IPS-15b (cell line): Measurements from ENCODE around the gene MLF2.

Experiments used
- H3K27me3 ChIP-seq: one replicate; pipeline ENCODE4 v1.6.1; 2013; ENCODE audit warnings: low read length; ENCODE audit not compliant: control insufficient read depth, insufficient read depth
- H3K36me3 ChIP-seq: one replicate; pipeline ENCODE4 v1.6.1; 2013; ENCODE audit warnings: low read length; ENCODE audit not compliant: control insufficient read depth, insufficient read depth
- H3K4me1 ChIP-seq: one replicate; pipeline ENCODE4 v1.6.1; 2013; ENCODE audit warnings: mild to moderate bottlenecking, low read length; ENCODE audit not compliant: control insufficient read depth, insufficient read depth
- H3K4me3 ChIP-seq: one replicate; pipeline ENCODE4 v1.5.1; 2013; ENCODE audit warnings: low read depth, low read length
- H3K9ac ChIP-seq: one replicate; pipeline ENCODE4 v1.6.1; 2013; ENCODE audit warnings: low read depth, mild to moderate bottlenecking, low read length
- H3K9me3 ChIP-seq: one replicate; pipeline ENCODE4 v1.6.1; 2013; ENCODE audit warnings: mild to moderate bottlenecking, low read length; ENCODE audit not compliant: control insufficient read depth, insufficient read depth

MLF2 gene

GRCh38 chr12:6775185-6776174, 22.5 kb upstream of the MLF2 start:
- peaks cover 63% of the 10 kb centered on the region for H3K27me3 ChIP-seq
- H3K4me1 ChIP-seq: peaks cover 12% of the 10 kb centered on the region

GRCh38 chr12:6774499-6775062, 21.6 kb upstream of the MLF2 start:
- Histone ChIP-seq H3K9ac (no peak overlapping the region), H3K4me1 (peaks cover 12% of the 10 kb centered on the region), H3K4me3 (no peak overlapping the region), H3K9me3 (no peaks in the 10 kb centered on the region), H3K36me3 (peaks cover 12% of the 10 kb centered on the region), H3K27me3 (peaks cover 63% of the 10 kb centered on the region)

More at GRCh38 chr12:6775185-6776174, 22.5 kb upstream of the MLF2 start:
- no peaks in the 10 kb centered on the region for H3K9me3 ChIP-seq
- H3K4me3 ChIP-seq: no peak overlapping the region
- no peak overlapping the region for H3K9ac ChIP-seq
- peaks cover 5% of the 10 kb centered on the region for H3K36me3 ChIP-seq

- no peak overlapping the region for H3K9ac ChIP-seq
- H3K9me3 ChIP-seq: no peaks in the 10 kb centered on the region
- peak overlapping the region; percentile 53 for H3K4me3 ChIP-seq
- peaks cover 63% of the 10 kb centered on the region for H3K27me3 ChIP-seq
- H3K4me1 ChIP-seq: peaks cover 16% of the 10 kb centered on the region
- H3K36me3 ChIP-seq: peaks cover 14% of the 10 kb centered on the region
These were observed 20.8 kb upstream of the MLF2 start for GRCh38 chr12:6773590-6774351.

DNA sequence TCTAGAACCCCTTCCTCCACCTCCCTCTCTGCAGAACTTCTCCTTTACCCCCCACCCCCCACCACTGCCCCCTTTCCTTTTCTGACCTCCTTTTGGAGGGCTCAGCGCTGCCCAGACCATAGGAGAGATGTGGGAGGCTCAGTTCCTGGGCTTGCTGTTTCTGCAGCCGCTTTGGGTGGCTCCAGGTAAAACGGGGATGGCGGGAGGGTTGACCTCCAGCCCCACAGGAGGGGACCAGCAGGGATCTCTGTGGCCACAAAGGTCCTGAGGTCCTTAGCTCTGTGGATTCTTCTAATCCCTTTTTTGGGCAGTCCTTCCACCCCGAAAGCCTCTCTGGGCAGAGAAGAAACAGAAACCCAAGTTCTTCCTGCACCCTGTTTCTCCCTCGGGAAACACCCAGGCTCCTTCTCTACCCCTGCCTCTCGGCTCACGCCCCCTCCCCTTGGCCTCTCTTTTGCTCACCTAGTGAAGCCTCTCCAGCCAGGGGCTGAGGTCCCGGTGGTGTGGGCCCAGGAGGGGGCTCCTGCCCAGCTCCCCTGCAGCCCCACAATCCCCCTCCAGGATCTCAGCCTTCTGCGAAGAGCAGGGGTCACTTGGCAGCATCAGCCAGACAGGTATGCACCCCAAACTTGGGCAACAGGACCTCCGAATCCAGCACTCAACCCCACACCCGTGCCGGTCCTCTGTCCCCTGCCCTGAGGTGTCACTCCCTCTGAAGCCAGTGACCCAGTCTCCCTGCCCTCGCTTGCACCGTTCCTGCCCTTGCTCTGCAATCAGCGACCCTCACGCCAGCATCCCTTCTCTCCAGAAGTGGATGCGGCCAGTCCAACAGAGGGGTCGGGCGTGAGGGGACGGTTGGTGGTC, 20.0 kb upstream of the MLF2 start:
- Histone ChIP-seq H3K27me3 (peaks cover 58% of the 10 kb centered on the region), H3K4me1 (peaks cover 15% of the 10 kb centered on the region), H3K9me3 (no peaks in the 10 kb centered on the region), H3K4me3 (peak overlapping the region; percentile 53), H3K9ac (no peak overlapping the region), H3K36me3 (peaks cover 14% of the 10 kb centered on the region)

- no peak within 1 kb of the TSS for H3K9ac ChIP-seq
- peaks cover 15% of the 10 kb centered on the region for H3K4me1 ChIP-seq
- H3K27me3 ChIP-seq: peaks cover 57% of the 10 kb centered on the region
- H3K36me3 ChIP-seq: peaks cover 14% of the 10 kb centered on the region
- H3K4me3 ChIP-seq: peak within 1 kb of the TSS; percentile 53
- no peaks in the 10 kb centered on the region for H3K9me3 ChIP-seq
These were observed 19.4 kb upstream of the MLF2 start, which contains the start of gene LAG3 for GRCh38 chr12:6772331-6772695. LAG3 (plus strand) TSS chr12:6772520; CDS start chr12:6772853, 333 bp downstream.

- Histone ChIP-seq H3K36me3 (peaks cover 14% of the 10 kb centered on the region), H3K9ac (no peak overlapping the region), H3K27me3 (peaks cover 52% of the 10 kb centered on the region), H3K9me3 (no peaks in the 10 kb centered on the region), H3K4me3 (no peak overlapping the region), H3K4me1 (peaks cover 15% of the 10 kb centered on the region)
These were observed 18.8 kb upstream of the MLF2 start for GRCh38 chr12:6771509-6772330.

DNA sequence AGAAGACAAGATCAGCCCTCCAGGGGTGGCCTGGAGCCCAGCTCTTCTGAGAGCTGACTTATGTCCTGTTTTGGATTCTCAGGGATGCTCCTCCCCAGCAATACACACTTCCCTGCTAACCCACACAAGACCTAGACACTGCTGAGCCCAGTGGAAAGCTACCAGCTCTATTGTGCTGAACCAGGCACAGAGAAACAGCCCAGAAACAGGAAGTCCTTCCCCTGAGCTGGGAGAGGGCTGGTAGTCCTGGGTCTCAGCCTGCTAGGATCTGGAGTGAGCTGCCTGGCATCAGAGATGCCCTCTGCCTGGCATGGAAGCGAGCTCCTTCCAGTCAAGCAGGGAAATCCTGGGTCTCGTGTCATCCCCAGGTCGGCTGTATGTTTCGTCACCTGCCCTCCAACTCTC, 18.2 kb upstream of the MLF2 start:
- peaks cover 46% of the 10 kb centered on the region for H3K27me3 ChIP-seq
- no peak overlapping the region for H3K9ac ChIP-seq
- H3K36me3 ChIP-seq: peaks cover 14% of the 10 kb centered on the region
- peaks cover 15% of the 10 kb centered on the region for H3K4me1 ChIP-seq
- H3K4me3 ChIP-seq: no peak overlapping the region
- H3K9me3 ChIP-seq: no peaks in the 10 kb centered on the region

GRCh38 chr12:6770600-6770999, 17.7 kb upstream of the MLF2 start:
- Histone ChIP-seq H3K36me3 (peaks cover 14% of the 10 kb centered on the region), H3K9me3 (no peaks in the 10 kb centered on the region), H3K9ac (no peak overlapping the region), H3K4me3 (no peak overlapping the region), H3K27me3 (peaks cover 43% of the 10 kb centered on the region), H3K4me1 (peaks cover 15% of the 10 kb centered on the region)

DNA sequence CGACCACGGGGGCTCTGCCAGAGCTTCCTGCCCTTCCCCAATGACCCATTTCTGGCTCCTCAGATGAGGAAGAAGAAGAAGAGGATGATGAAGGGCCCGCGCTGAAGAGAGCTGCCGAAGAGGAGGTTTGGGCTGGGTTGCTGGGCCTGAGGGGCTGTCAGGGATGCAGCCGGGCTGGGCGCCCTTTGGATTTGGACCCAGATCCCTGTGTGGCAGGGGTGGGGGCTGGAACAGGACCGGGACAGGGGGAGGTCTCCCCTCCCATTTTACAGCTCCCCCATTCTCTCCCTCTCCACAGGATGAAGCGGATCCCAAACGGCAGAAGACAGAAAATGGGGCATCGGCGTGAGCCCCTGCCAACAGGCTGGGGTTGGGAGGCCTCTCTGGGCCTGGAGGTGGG, 17.2 kb upstream of the MLF2 start:
- Histone ChIP-seq H3K9ac (no peak overlapping the region), H3K36me3 (peaks cover 14% of the 10 kb centered on the region), H3K4me3 (no peak overlapping the region), H3K9me3 (no peaks in the 10 kb centered on the region), H3K27me3 (peaks cover 38% of the 10 kb centered on the region), H3K4me1 (peaks cover 16% of the 10 kb centered on the region)

DNA sequence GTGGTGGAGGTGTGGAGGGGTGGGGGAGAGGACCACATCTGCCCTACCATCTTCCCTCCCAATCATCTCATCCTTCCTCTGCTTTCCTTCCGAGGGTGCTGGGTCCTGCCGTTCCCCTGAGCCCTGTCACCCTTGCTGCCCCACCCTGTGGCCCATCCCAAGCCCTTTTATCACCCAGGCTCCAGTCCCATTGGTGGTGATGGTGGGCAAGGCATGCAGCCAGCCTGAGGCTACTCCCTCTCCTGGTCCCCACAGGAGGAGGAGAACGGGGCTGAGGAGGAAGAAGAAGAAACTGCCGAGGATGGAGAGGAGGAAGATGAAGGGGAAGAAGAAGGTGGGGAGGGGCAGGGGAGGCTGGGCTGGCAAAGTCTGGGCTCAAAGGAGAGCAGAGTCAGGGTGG, 16.7 kb upstream of the MLF2 start:
- peaks cover 14% of the 10 kb centered on the region for H3K36me3 ChIP-seq
- H3K9me3 ChIP-seq: no peaks in the 10 kb centered on the region
- no peak overlapping the region for H3K9ac ChIP-seq
- peak overlapping the region; percentile 20 for H3K4me3 ChIP-seq
- H3K27me3 ChIP-seq: peaks cover 34% of the 10 kb centered on the region
- peaks cover 20% of the 10 kb centered on the region for H3K4me1 ChIP-seq
